ENCODE measurements around the gene MPPED1.

MPPED1 gene

DNA sequence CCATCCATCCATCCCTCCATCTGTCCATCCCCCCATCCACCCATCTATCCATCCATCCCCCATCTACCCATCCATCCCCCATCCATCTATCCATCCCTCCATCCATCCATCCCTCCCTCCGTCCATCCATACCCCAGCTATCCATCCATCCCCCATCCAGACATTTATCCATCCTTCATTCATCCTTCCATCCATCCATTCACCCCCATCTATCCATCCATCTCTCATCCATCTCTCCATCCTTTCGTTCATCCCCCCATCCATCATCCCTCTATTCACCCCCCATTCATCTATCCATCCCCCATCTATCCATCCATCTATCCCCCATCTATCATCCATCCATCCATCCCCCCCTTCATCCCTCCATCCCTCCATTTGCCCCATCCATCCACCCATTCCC, 97.5 kb downstream of the MPPED1 start:
- TF ChIP-seq, protein P1, sequence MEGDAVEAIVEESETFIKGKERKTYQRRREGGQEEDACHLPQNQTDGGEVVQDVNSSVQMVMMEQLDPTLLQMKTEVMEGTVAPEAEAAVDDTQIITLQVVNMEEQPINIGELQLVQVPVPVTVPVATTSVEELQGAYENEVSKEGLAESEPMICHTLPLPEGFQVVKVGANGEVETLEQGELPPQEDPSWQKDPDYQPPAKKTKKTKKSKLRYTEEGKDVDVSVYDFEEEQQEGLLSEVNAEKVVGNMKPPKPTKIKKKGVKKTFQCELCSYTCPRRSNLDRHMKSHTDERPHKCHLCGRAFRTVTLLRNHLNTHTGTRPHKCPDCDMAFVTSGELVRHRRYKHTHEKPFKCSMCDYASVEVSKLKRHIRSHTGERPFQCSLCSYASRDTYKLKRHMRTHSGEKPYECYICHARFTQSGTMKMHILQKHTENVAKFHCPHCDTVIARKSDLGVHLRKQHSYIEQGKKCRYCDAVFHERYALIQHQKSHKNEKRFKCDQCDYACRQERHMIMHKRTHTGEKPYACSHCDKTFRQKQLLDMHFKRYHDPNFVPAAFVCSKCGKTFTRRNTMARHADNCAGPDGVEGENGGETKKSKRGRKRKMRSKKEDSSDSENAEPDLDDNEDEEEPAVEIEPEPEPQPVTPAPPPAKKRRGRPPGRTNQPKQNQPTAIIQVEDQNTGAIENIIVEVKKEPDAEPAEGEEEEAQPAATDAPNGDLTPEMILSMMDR (IDR thresholded peaks at IDR 0.05; ENCODE audit: low read length, missing control alignments), result no peak
- no peak overlapping the region for H3K4me3 ChIP-seq (replicated peaks; ENCODE audit: low read depth, low read length)
- DNase-seq (ENCODE audit: low read depth), result no peak

DNA sequence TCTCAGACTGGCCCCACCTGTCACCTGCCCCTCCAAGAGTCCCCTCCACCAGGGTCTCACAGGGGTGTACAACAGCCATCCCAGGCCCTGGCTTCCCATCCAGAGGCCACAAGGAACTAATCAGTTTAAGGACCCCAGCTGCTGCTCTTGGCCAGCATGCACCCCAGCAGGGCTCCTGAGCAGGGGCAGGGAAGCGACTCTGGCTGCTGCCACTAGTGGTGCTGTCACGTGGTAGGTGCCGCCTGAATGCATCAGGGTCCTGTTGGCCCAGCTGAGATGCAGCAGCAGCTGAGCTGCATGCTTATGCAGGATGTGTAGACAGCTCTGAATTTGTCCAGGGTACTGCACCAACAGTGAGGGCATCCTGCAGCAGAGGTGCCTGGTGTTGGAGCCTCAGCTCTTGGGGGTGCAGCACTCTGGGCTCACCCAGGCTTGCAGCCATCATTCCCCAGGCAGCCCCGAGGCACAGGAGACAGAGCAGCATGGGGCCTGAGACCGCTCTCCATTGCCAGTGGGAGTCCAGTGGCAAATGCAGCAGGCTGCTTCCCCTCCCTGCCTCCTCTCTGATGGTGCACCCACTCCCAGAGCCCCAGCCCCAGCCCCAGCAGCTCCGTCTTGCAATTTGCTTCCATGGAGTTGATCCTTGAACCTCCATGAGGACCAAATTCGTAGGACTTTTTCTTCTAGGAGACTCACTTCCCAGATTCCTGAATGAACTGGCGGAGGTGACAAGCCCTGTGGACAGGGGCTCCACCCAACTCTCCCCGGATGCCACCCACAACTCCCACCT, 98.7 kb downstream of the MPPED1 start:
- DNase-seq (ENCODE audit: low read depth), result no peak
- H3K4me3 ChIP-seq (replicated peaks; ENCODE audit: low read depth, low read length), result no peak overlapping the region
- TF ChIP-seq, protein P1 (IDR thresholded peaks at IDR 0.05; ENCODE audit: low read length, missing control alignments), result no peak

DNA sequence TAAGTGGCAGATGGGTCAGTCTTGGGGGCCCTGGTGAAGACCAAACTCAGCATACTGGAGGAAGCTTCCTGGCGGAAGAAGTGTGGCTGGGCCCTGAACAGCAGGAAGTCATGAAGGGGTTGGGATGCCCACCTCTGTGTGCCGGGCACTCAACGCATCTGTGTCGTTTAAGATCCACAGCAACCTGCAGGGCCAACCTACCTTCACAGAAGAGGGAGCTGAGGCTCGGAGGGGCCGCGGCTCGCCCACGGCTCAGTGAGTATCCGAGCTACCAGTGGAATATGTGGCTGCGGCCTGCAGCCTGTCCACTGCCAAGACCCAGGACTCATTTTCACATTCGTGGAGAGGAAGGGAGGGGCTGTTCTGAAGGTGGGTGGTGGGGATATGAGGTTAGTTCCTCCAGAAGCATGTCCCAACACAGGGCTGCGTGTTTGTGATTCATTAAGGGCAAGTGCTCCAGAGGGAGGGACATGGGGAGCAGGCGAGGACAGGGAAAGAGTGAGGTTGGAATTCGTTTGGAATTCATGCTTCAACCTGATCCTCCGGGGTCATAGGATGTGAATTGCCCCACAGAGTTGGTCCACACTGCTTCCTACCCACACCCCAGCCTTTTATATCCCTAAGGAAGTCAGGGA, 99.6 kb downstream of the MPPED1 start:
- no peak overlapping the region for H3K4me3 ChIP-seq (replicated peaks; ENCODE audit: low read depth, low read length)
- no peak for DNase-seq (ENCODE audit: low read depth)
- TF ChIP-seq, protein P1 (IDR thresholded peaks at IDR 0.05; ENCODE audit: low read length, missing control alignments), result no peak

DNA sequence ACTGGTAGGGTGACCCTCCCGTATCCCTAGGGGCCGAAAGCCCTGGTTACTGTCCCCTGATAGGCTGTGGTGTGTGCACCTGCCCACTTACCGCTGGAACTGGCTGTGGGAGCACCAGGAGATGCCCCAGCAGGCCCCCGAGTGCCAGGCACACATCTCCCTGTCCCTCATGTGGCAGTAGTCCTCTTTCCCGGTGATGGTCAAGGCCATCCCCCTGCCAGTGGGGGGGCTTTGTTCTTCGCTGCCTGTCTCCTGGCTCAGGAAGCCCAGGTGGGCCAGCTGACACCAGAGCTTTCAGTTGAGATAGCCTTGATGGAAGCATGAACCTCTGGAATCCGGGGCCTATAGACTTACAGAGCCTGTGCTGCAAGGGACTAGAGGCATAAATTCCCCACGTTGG, 100.5 kb downstream of the MPPED1 start:
- TF ChIP-seq, protein P1 (IDR thresholded peaks at IDR 0.05; ENCODE audit: low read length, missing control alignments), result no peak
- no peak for DNase-seq (ENCODE audit: low read depth)
- no peak overlapping the region for H3K4me3 ChIP-seq (replicated peaks; ENCODE audit: low read depth, low read length)

DNA sequence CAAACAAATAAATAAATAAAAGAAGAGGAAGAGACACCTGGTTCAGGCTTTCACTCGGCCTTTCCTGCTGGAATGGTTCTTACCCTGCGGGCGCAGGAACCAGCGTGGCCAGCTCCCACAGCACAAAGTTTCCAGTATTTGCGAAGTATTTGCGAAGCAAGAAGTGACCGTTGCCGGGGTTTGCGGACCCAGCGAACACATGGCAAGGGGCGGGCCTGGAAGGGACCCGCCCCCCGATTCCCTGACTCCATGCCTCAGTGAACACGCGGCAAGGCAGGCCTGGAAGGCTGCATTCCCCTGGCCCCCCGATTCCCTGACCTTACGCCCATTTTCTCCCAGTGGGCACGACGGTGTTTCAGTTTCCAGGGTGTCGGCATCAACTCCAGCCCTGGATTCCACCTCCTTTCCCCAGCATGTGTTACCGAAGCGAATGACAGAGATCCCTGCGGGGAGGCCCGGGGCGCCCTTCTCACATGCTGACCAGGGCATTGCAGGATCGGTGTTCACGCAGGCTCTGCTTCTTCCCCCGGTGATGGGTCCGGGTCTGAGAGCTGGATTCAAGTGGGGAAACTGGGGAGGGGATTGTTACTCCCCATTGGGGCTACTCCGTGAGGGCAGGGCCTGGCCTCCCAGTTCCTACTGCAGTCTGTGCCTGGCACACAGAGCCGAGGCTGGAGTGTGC, 102.8 kb downstream of the MPPED1 start:
- no peak overlapping the region for H3K4me3 ChIP-seq (replicated peaks; ENCODE audit: low read depth, low read length)
- no peak for DNase-seq (ENCODE audit: low read depth)
- TF ChIP-seq, protein P1 (IDR thresholded peaks at IDR 0.05; ENCODE audit: low read length, missing control alignments), result no peak

DNA sequence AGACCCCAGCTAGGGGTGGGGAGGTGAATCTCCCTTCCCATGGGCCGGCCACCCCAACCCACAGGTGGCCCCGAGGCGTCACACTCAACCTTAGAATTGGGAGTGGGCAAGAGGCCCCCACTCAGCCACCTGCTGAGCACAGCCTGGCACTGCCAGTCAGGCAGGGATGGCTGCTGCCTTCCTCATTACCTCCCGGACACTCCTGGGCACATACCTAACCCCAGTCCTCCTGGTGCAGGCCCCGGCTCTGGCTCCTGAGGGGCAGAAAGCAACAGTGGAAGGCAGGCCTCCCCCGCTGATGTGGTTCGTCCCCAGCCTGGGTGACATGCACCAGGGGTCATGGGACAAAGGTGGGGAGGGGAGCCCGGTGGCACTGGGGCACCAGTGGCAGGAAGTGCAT, 103.6 kb downstream of the MPPED1 start:
- DNase-seq (ENCODE audit: low read depth), result no peak
- H3K4me3 ChIP-seq (replicated peaks; ENCODE audit: low read depth, low read length), result no peak overlapping the region
- TF ChIP-seq, protein P1 (IDR thresholded peaks at IDR 0.05; ENCODE audit: low read length, missing control alignments), result no peak
